Suppressor macrophage treated with lipopolysaccharide for 4 hours (primary cell): ENCODE results near the gene FBXW12.
"Not testable (repeated sequence)": the region's sequence is repeated elsewhere in the genome, so short reads cannot be mapped to it uniquely, and the experiment has no call there.

Experiments
- DNase-seq: peaks from one replicate; pipeline ENCODE4 v3.0.0-alpha.2; 2020

FBXW12 gene

GRCh38 chr3:48371651-48372376 lies at the start of gene FBXW12:
Gene FBXW12 (plus strand): TSS chr3:48372219. CDS start chr3:48372768, 549 bp downstream.
- DNase-seq = no peak

- not testable (repeated sequence) for DNase-seq
Observed at GRCh38 chr3:48331706-48332435, 40.1 kb upstream of the FBXW12 start.

- peak; percentile 16 for DNase-seq
Observed at GRCh38 chr3:48333346-48334245, 38.4 kb upstream of the FBXW12 start, which contains the start of gene SPINK8. Gene SPINK8 (minus strand): TSS chr3:48333661. CDS start chr3:48328341, 5,320 bp downstream.

GRCh38 chr3:48334605-48335004 lies 37.4 kb upstream of the FBXW12 start:
- no peak for DNase-seq

GRCh38 chr3:48335286-48335685 lies 36.7 kb upstream of the FBXW12 start:
- peak; percentile 31 for DNase-seq

- not testable (repeated sequence) for DNase-seq
Observed at GRCh38 chr3:48337536-48337935, 34.5 kb upstream of the FBXW12 start.

GRCh38 chr3:48338635-48339034 lies 33.4 kb upstream of the FBXW12 start:
- no peak for DNase-seq

GRCh38 chr3:48343432-48343831 lies 28.6 kb upstream of the FBXW12 start:
- DNase-seq = no peak

- DNase-seq = no peak
Observed at GRCh38 chr3:48344867-48345507, 27.0 kb upstream of the FBXW12 start.

- no peak for DNase-seq
Observed at GRCh38 chr3:48345946-48346572, 26.0 kb upstream of the FBXW12 start.

- DNase-seq = no peak
Observed at GRCh38 chr3:48347500-48347899, 24.5 kb upstream of the FBXW12 start.

- no peak for DNase-seq
Observed at GRCh38 chr3:48352546-48352945, 19.5 kb upstream of the FBXW12 start.

GRCh38 chr3:48353987-48354386 lies 18.0 kb upstream of the FBXW12 start:
- no peak for DNase-seq

- DNase-seq = no peak
Observed at GRCh38 chr3:48356419-48356818, 15.6 kb upstream of the FBXW12 start.

GRCh38 chr3:48361928-48362327 lies 10.1 kb upstream of the FBXW12 start:
- DNase-seq = no peak

GRCh38 chr3:48364840-48365239 lies 7.2 kb upstream of the FBXW12 start:
- DNase-seq = no peak

- no peak for DNase-seq
Observed at GRCh38 chr3:48367201-48367600, 4.8 kb upstream of the FBXW12 start.

- DNase-seq = no peak
Observed at GRCh38 chr3:48369693-48370332, 2.2 kb upstream of the FBXW12 start.

- DNase-seq = no peak
Observed at GRCh38 chr3:48370333-48370713, 1.7 kb upstream of the FBXW12 start.

GRCh38 chr3:48372377-48372770 lies 355 bp downstream of the FBXW12 start:
- DNase-seq = no peak

- no peak for DNase-seq
Observed at GRCh38 chr3:48372862-48373435, 930 bp downstream of the FBXW12 start.
